Stimulated activated CD4-positive, alpha-beta T cell treated with anti-CD3 and anti-CD28 coated beads, Interleukin-1b, Interleukin-23, amount 100 ng/mL, for 4 hours (primary cell): ENCODE measurements around the gene PRR19.

ENCODE experiments used
- DNase-seq, 2 donors: peaks; one replicate each; pipeline ENCODE4 v3.0.0-alpha.2; 2020; ENCODE audit warnings: low read depth in 2 of 2

PRR19 gene

GRCh38 chr19:42349378-42350107 lies 47.6 kb downstream of the PRR19 start:
- no peak for DNase-seq

- DNase-seq = no peak
Measured at GRCh38 chr19:42350417-42350816, 48.5 kb downstream of the PRR19 start.

GRCh38 chr19:42351079-42351735 lies 49.3 kb downstream of the PRR19 start:
- DNase-seq = no peak

- no peak for DNase-seq
Measured at GRCh38 chr19:42352301-42353259, 50.6 kb downstream of the PRR19 start.

- DNase-seq = no peak
Measured at GRCh38 chr19:42353341-42354015, 51.5 kb downstream of the PRR19 start.

- no peak for DNase-seq
Measured at GRCh38 chr19:42355896-42356295, 54.0 kb downstream of the PRR19 start.

- no peak for DNase-seq
Measured at GRCh38 chr19:42356686-42357085, 54.8 kb downstream of the PRR19 start.

- no peak for DNase-seq
Measured at GRCh38 chr19:42357290-42357689, 55.4 kb downstream of the PRR19 start.
